HG02678 (cell line): ENCODE data around the gene CALM3.

ENCODE experiments used
- ATAC-seq: cut with Tn5 transposase; IDR thresholded peaks from one replicate; pipeline ENCODE4 v1.9.1; 2021; ENCODE audit warnings: mild to moderate bottlenecking, moderate library complexity; ENCODE audit not compliant: unreplicated experiment

Gene CALM3

DNA sequence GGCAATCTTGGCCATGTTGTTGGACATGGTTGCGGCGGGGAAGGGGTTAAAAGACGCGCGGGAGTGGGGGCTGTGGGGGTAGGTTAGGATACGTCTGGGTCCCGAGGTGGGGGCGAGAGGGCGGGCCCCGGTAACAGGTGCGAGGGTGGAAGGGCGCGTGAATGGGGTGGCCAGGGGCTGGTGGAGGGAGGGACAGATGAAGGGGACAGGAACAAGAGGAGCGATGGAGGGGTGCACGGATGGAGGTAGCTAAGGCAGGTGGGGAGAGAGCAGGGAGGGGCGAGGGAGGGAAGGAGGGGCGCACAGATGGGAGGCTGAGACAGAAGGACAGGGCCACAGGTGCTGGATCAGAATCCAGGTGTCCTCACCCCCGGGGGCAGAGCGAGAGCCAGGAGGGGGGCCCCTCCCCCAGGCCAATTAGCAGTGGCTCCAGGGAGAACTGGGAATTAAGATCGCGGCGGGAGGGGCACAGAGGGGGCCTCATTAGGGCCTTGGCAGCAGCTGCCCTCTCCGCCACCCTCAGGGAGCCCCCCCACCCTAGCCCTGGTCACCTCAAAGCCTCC lies 33.6 kb downstream of the CALM3 start:
- no peak for ATAC-seq

DNA sequence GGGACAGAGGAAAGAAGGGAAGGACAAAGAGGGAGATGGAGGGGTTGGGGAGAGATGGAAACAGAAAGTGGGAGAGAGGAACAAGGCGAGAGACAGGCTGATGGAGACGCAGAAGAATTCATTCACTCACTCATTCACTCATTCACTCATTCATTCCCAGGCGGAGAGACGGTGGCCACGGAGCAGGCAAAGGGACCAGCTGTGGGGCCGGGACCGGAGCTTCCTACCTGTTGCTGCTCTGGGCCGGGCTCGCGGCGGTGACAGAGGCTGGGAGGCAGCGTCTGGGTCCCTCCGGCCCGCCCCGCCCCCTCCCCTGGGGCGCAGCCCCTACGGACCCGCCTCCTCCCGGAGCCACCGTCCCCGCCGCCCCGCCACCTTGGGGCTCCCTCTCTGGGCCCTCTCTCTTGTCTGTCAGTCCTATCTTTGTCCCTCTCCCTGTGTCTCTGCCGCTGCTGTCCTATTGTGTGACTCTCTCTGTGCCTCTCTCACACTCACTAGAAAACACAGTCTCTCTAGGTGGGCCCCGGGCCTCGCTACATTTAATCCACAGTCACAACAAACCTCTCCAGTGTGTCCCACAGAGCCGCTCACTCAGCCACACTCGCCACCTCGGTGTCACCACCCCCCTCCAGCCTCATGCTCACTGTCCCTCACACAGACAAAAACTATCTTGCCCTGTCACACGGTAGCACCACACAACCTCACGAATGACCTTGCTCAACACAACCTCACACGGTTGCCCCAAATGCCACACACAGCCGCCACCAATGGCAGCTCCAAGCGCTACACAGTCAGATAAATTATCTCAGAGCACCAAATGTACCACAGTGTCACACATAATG lies 35.0 kb downstream of the CALM3 start, which contains the start of gene GNG8:
Gene GNG8 (minus strand): TSS at position 283 of the 842 bp plus-strand sequence. CDS start 1,520 bp downstream, outside the sequence.
- no peak for ATAC-seq

DNA sequence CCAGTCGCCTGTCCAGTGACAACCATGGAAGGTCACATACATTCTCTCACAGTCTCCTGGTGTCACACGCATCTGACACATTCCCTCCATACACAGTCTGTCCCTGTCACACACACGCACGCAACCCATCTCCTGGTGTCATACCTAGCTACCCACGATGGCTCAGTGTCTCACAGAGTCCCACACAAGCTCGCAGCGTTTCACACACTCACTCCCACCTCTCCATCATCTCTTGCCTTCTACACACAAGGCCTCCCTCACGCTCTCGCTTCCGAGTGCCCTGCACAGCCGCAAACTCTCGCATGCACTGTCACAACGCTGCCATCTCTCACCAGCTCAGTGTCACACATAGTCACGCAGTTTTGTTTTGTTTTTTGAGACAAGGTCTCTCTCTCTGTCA lies 36.1 kb downstream of the CALM3 start:
- ATAC-seq: no peak

DNA sequence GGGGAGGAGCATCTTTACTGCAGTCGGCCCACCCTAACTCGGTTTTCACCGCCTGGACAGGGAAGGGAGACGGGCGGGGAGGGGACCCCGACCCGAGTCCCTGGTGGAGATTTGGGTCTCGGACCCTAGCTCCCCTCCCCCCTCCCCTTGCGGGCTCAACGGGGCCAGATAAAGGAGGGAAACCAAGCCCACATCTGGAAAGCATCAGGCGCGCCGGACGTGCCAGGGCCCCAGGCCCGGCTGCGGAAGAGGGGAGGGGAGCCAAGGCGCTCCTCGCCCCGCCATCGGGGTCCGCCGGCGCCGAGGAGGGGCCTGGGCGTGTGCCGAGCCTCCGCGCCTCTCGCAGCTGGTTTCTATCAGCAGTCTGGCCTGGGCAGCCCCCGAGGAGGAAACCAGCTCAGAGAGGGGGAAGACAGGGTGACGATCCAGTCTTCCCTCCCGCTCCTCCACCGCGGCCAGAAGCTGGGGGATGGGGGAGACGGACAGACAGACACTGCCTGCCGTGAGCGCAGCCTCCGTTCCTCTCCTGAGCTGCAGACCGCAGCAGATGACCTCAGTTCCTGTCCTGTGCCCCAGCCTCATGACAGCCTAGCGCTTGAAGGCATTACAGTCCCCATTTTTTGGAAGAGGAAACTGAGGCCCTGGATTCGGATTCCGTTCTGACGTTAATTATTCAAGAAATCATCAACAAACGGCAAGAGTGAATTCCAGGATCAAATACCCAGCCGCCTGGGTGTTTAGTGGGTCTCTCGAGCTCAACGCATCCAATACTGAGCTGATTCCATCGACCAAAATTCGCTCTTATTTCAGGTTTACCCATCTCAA lies 38.4 kb downstream of the CALM3 start:
- ATAC-seq: no peak

DNA sequence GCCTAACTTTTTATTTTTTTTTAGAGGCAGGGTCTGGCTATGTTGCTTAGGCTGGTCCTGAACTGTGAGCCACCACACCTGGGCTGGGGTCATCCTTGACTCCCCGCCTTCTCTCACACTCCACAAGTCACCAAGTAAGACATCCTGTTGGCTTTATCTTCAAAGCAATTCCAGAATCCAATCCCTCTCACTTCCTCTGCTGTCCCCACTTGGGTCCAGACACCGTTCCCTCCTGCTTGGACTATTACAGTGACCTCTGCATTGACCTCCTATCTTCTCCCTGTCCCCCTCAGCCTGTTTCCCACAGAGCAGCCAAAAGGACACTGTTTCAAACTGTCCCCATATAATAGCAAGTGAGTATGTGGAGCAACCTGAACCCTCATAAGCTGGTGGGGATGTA lies 39.5 kb downstream of the CALM3 start:
- no peak for ATAC-seq

DNA sequence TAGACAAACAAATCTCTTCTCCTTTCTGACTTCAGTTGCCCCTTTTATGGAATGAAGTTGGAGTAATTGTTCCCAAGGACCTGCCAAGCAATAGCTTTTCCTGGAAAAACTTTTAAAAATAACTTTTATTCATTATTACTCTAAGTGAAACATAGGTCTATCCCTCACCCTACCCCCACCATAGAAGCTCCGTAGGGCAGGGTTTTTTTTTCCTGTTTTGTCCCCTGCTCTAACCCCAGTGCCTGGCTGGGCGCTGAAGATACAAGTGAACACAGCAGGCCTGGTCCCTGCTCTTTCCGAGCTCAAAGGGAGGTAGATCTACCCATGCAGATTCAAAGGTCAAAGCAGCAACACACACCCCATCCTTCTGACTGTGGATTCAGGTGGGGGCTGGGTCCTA lies 43.6 kb downstream of the CALM3 start:
- ATAC-seq: no peak

DNA sequence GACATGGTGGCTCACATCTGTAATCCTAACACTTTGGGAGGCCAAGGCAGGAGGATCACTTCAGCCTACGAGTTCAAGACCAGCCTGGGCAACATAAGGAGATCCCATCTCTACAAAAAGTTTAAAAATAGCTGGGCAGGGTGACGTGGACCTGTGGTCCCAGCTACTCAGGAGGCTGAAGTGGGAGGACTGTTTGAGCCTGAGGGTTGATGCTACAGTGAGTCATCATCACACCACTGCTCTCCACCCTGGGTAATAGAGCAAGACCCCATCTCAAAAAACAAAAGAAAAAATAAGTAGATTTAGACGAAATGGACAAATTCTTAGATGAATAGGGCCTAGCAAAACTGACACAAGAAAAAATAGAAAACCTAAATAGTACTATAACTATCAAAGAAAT lies 45.3 kb downstream of the CALM3 start:
- ATAC-seq: no peak

DNA sequence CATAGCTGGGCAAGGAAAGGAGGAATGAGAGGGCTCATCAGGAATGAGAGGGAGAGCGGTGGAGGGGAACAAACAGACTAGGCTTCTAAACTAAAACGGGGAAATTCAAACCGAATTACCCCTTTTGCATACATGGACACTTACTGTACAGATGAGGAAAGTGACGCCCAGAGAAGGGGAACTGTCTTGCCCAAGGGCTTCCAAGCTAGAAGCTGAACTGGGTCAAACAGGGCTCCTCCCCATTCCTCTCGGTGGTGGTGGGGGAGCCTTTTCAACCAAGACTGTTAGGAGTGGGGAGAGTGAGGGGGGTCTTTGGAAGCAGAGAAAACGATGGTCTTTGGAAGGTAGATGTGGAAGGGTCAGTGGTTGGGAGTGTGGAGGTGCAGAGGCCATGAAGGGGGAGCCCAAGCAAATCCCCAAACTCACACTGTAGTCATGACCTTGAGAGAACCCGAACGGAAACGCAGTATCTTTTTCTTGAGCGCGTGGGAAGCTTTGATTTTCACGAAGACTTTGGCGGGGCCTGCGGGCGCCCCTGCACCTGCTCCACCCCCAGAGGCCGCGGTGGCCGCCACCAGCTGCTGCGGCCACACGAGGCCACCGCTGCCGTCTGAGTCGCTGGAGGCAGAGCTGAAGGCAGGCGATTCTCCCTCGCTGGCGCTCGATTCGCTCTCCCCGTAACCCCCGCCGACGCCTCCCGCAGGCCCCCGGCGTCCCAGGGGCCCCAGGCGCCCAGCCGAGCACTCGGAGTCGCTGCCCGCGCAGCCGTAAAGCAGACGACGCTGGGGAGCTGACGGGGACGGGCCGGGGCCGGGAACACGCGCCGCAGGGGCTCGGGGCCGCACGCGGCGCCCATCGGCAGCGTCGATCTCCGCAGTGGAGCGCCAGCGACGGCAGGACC lies 47.2 kb downstream of the CALM3 start:
- ATAC-seq: no peak

DNA sequence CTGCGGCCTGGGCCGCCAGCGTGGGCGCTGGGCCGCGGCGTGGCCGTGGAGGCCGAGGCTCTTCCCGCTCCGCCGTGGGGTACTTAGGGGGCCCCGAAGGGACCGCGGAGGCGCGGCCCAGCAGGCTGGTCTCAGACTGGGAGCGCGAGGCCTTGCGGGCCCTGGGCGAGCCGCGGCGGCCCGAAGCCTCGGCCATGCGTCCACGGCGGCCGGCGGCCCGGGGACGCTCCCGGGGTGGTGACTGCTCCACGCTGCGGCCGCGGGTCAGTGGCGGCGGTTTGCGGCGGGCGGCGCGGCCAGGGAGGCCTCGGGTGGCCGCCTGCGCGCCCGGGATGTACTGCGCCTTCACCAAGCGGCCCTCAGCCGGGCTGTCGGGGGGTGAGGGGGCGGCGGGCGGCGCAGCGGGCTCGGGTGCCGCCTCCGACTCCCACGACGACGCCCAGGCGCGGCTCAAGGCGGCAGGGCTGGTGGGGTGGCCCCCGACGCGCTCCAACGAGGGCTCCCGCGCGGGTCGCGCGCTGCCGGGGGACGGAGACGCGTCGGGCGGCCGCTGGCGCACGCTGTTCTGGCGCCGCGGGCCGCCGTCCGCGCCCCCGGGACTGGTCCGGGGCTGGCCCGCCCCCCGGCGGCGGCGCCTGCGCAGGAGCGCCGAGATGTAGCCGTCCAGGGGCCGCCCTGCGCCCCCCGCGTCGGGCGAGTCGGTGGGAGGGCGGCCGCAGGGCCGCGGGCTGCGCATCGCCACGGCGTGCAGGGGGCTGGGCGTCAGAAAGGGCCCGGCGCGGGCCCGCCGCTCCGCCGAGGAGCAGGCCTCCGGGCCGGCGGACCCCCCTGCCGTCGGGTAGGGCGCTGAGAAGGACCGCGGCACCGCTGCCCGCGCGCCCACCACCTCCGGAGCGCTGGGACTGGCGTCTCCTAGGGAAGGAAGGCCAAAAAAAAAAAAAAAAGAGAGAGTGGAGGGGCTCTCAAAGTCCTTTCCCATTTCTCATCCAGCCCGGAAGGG lies 48.1 kb downstream of the CALM3 start:
- no peak for ATAC-seq

DNA sequence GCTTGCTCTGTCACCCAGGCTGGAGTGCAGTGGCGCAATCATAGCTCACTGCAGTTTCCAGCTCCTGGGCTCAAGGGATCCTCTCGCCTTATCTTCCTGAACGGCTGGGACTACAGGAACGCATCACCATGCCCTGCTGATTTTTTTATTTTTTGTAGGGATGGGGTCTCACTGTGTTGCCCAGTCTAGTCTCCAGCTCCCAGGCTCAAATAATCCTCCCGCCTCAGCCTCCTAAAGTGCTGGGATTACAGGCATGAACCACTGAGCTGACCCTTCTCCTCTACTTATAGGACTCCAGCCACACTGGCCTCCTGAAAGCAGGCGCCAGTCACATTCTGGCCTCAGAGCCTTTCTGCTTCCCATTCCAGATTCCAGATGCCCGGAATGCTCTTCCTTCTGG lies 49.3 kb downstream of the CALM3 start:
- no peak for ATAC-seq

DNA sequence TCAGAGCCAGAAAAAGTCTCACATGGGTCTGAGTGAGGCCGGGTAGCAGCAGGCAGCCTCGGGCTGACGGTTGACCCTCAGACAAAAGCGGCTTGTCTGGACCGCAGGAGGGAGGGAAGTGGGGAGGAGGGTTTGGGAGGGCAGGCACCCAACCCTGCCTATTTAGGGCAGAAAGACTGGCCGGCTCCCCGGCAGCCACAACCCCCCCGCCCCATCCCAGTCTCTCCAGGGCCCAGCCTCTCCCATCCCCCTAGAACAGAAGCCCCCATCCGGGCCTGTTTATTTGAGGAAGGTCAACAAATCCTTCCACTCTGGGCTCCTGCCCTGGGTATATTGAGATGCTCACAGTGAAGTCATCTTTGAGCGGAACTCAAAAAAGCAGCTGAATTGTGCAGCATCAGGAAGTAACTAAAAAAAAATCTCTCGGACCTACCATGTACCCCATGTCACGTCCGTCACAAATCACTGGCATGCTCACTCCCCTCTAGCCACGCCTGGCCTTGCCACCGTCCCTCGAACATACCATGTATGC lies 53.6 kb downstream of the CALM3 start:
- ATAC-seq: no peak

DNA sequence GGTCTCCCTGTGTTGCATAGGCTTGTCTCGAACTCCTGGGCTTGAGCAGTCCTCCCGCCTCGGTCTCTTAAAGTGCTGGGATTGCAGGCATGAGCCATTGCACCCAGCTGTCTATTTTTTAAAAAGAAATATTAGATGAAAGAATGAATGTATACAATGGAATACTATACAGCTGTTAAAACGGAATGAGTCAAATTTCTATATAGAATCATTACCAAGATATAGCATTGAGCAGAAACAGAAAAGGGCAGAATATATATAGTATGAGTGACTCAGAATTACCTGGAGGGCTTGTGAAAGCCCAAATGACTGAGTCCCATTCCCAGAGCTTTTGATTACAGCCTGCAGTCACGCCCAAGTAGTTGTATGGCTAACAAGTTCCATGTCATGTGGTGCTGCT lies 55.4 kb downstream of the CALM3 start:
- ATAC-seq: no peak

DNA sequence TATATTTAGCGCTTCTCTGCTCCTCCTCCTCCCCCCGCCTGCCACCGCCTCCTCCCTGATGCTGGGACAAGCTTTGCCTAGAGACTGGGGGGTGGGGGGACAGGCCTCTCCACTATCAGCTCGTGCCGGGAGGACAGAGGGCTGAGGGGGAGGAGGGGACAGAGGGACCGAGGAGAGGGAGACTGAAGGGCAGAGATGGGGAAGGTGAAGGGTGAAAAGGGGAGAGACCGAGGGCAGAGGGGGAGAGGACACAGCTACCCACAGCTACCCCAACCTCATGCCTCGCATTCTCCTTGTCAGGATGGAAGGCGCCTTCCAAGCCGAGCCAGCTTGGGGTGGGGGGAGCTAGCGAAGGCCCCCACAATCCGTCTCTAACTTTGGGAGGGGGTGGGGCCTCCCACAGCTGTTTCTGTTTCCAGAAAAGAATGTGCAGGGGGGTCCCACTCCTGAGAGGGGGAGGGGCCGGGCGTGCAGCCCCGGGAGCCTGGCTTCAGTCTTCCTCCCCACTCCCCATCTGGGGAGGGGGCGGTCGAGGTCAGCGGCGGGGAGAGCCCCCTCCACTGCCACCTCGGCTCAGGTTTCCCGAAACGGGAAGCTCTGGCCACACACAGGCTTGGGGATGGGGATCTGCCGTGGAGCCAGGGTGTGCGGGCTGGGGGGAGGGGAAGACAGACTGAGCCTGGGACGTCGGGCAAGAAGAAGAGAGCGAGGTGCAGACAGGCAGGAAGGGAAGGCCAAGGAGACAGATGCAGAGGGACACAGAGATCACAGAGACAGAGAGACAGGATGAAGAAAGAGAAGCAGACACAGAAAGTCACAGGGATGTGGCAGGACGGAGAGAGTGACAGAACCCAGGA lies 58.2 kb downstream of the CALM3 start:
- ATAC-seq: no peak

DNA sequence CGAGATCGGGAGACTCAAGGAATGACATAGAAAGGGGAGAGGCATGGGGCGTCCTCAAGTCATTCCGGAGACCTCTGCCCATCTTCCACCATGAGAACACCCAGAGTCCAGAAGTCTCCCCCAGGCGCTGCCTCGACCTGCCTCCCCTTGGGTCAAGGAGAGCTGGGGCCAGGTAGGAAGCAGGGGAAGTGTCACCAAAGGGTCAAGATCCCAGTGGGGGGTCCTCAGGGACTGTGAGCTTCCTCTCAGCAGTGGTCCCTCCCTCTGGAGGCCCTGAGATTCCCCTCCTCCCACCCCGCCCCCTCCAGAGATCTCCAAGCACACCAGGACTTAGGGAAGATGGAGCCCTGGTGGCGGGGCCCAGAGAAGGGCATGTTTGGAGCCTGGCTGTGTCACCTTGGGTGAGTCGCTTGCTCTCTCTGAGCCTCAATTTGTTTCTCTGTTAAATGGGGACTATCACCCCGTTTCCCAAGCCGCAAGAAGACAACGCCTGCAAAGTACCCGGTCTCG lies 58.9 kb downstream of the CALM3 start:
- ATAC-seq: no peak
